HEK293 (cell line): ENCODE results near the gene NME5.
A peak's percentile ranks its signal among the peaks of the same experiment; 100 is the strongest.

Source experiments
- GLIS1 ChIP-seq: fragments of 450-650 bp; formaldehyde crosslinking; IDR thresholded peaks from 2 replicates; pipeline ENCODE4 v1.5.1; 2016; ENCODE audit warnings: missing biosample characterization, missing genetic modification characterization
- INSM2 ChIP-seq: fragments of 450-650 bp; formaldehyde crosslinking; IDR thresholded peaks from 2 replicates; pipeline ENCODE4 v1.5.1; 2016; ENCODE audit warnings: missing biosample characterization, missing genetic modification characterization
- PATZ1 ChIP-seq: fragments of 450-650 bp; formaldehyde crosslinking; IDR thresholded peaks from 2 replicates; pipeline ENCODE4 v1.5.1; 2016; ENCODE audit warnings: missing biosample characterization, missing genetic modification characterization
- PRDM1 ChIP-seq: fragments of 450-650 bp; formaldehyde crosslinking; IDR thresholded peaks from 2 replicates; pipeline ENCODE4; 2016; ENCODE audit warnings: missing biosample characterization, missing genetic modification characterization
- PRDM4 ChIP-seq: fragments of 450-650 bp; formaldehyde crosslinking; IDR thresholded peaks from 2 replicates; pipeline ENCODE4 v1.5.1; 2017; ENCODE audit warnings: missing biosample characterization, missing genetic modification characterization
- ZBTB44 ChIP-seq: fragments of 450-650 bp; IDR thresholded peaks from 2 replicates; pipeline ENCODE4 v1.5.1; 2018; ENCODE audit warnings: missing biosample characterization, mild to moderate bottlenecking, missing genetic modification characterization
- ZEB2 ChIP-seq: fragments of 450-650 bp; formaldehyde crosslinking; IDR thresholded peaks from 2 replicates; pipeline ENCODE4 v1.5.1; 2016; ENCODE audit warnings: missing biosample characterization, missing genetic modification characterization
- ZFP3 ChIP-seq: fragments of 450-650 bp; formaldehyde crosslinking; IDR thresholded peaks from 2 replicates; pipeline ENCODE4 v1.5.1; 2016; ENCODE audit warnings: low read depth, missing biosample characterization, missing genetic modification characterization
- ZNF114 ChIP-seq: fragments of 450-650 bp; formaldehyde crosslinking; IDR thresholded peaks from 2 replicates; pipeline ENCODE4 v1.5.0; 2017; ENCODE audit warnings: missing biosample characterization, missing genetic modification characterization
- ZNF138 ChIP-seq: fragments of 450-650 bp; formaldehyde crosslinking; IDR thresholded peaks from 2 replicates; pipeline ENCODE4 v1.5.1; 2016; ENCODE audit warnings: missing biosample characterization, missing genetic modification characterization, borderline replicate concordance
- ZNF324 ChIP-seq: fragments of 450-650 bp; formaldehyde crosslinking; IDR thresholded peaks from 2 replicates; pipeline ENCODE4 v1.5.1; 2016; ENCODE audit warnings: missing biosample characterization, missing genetic modification characterization
- ZNF423 ChIP-seq: fragments of 450-650 bp; formaldehyde crosslinking; IDR thresholded peaks from 2 replicates; pipeline ENCODE4 v1.5.1; 2016; ENCODE audit warnings: missing biosample characterization, missing genetic modification characterization
- ZNF449 ChIP-seq: fragments of 450-650 bp; formaldehyde crosslinking; IDR thresholded peaks from 2 replicates; pipeline ENCODE4 v1.5.1; 2017; ENCODE audit warnings: missing biosample characterization, mild to moderate bottlenecking, missing genetic modification characterization, moderate library complexity
- ZNF501 ChIP-seq: fragments of 450-650 bp; formaldehyde crosslinking; IDR thresholded peaks from 2 replicates; pipeline ENCODE4 v1.5.1; 2016; ENCODE audit warnings: missing biosample characterization, missing genetic modification characterization
- ZNF513 ChIP-seq: fragments of 450-650 bp; IDR thresholded peaks from 2 replicates; pipeline ENCODE4 v1.5.1; 2018; ENCODE audit warnings: missing biosample characterization, missing genetic modification characterization
- ZNF521 ChIP-seq: fragments of 450-650 bp; formaldehyde crosslinking; IDR thresholded peaks from 2 replicates; pipeline ENCODE4 v1.5.1; 2017; ENCODE audit warnings: missing biosample characterization, mild to moderate bottlenecking, missing genetic modification characterization
- ZNF626 ChIP-seq: fragments of 450-650 bp; sonication (Bioruptor Pico); formaldehyde crosslinking; IDR thresholded peaks from 2 replicates; pipeline ENCODE4 v1.5.1; 2018; ENCODE audit warnings: missing biosample characterization, missing genetic modification characterization, inconsistent platforms
- ZNF645 ChIP-seq: fragments of 450-650 bp; formaldehyde crosslinking; IDR thresholded peaks from 2 replicates; pipeline ENCODE4; 2016; ENCODE audit warnings: missing biosample characterization, missing genetic modification characterization
- ZNF792 ChIP-seq: fragments of 450-650 bp; formaldehyde crosslinking; IDR thresholded peaks from 2 replicates; pipeline ENCODE4 v1.5.1; 2016; ENCODE audit warnings: missing biosample characterization, missing genetic modification characterization
- ZSCAN18 ChIP-seq: fragments of 450-650 bp; formaldehyde crosslinking; IDR thresholded peaks from 2 replicates; pipeline ENCODE4 v1.5.1; 2016; ENCODE audit warnings: missing biosample characterization, missing genetic modification characterization
- ZSCAN30 ChIP-seq: fragments of 450-650 bp; IDR thresholded peaks from 2 replicates; pipeline ENCODE4 v1.5.1; 2018; ENCODE audit warnings: missing biosample characterization, mild to moderate bottlenecking, missing genetic modification characterization, moderate library complexity
- ZSCAN5A ChIP-seq: fragments of 450-650 bp; formaldehyde crosslinking; IDR thresholded peaks from 2 replicates; pipeline ENCODE4 v1.5.1; 2016; ENCODE audit warnings: missing biosample characterization, missing genetic modification characterization

Gene NME5

GRCh38 chr5:138109463-138110265 lies 29.6 kb downstream of the NME5 start (continued):
- TF ChIP-seq PATZ1 (tag by site-specific recombination) (no peak), ZNF423 (tag by site-specific recombination) (no peak), ZNF521 (tag by site-specific recombination) (no peak), ZNF114 (tag by site-specific recombination) (no peak), PRDM4 (tag by site-specific recombination) (peak; percentile 51), ZNF138 (tag by site-specific recombination) (no peak), ZNF626 (tag by site-specific recombination) (no peak), INSM2 (tag by site-specific recombination) (peak; percentile 85), GLIS1 (tag by site-specific recombination) (peak; percentile 45), ZNF645 (tag by site-specific recombination) (no peak), ZNF324 (no peak), ZNF792 (tag by site-specific recombination) (no peak), PRDM1 (tag by site-specific recombination) (no peak), ZNF449 (tag by site-specific recombination) (no peak), ZNF513 (tag by site-specific recombination) (no peak), ZNF501 (tag by site-specific recombination) (no peak), ZSCAN30 (peak; percentile 55; the same call in 1 of the 2 replicates), ZSCAN18 (tag by site-specific recombination) (no peak), ZBTB44 (tag by site-specific recombination) (peak; percentile 54), ZFP3 (tag by site-specific recombination) (peak; percentile 43; the same call in 1 of the 2 replicates), ZEB2 (tag by site-specific recombination) (peak; percentile 84), ZSCAN5A (no peak)
